Measurements from ENCODE around the gene CBLN1. TPM values are rescaled to one million over a fixed set of nuclear protein-coding genes. Genes with fewer than 3 reads are reported as not detected.
"Not testable (repeated sequence)": the region's sequence is repeated elsewhere in the genome, so short reads cannot be mapped to it uniquely, and the experiment has no call there.

The CBLN1 gene
- total RNA-seq, 2 donors from 2014 or later: 0.26 TPM; not detected in 1

- H3K9me3 ChIP-seq: no peaks in the 10 kb centered on the region
- no peaks in the 10 kb centered on the region for H3K4me1 ChIP-seq
- H3K27ac ChIP-seq: no peak overlapping the region
- DNase-seq (no peak), ATAC-seq (no peak)
- no peak for TF ChIP-seq POLR2A (IDR thresholded peaks at IDR 0.05)
- H3K4me3 ChIP-seq: no peak overlapping the region
- intact Hi-C loops (cut with DNase I): no loop called here
- H3K27me3 ChIP-seq: no peaks in the 10 kb centered on the region
- H3K36me3 ChIP-seq (replicated peaks in 1 of 2; ENCODE audit: insufficient read depth in 1 of 2, low read depth in 2 of 2): no peaks in the 10 kb centered on the region
- 48 to 65% methylated on average over 1 of the region's 1 CpG for WGBS, 2 donors
Measured at GRCh38 chr16:49248227-49248626, 33.4 kb downstream of the CBLN1 start.

GRCh38 chr16:49236216-49236615 lies 45.4 kb downstream of the CBLN1 start:
- DNase-seq (no peak), ATAC-seq (no peak)
- TF ChIP-seq CTCF (IDR thresholded peaks at IDR 0.05) (no peak), POLR2A (IDR thresholded peaks at IDR 0.05) (no peak)
- peaks cover 0 to 5% (median 0%) of the 10 kb centered on the region in 3 donors for H3K9me3 ChIP-seq
- H3K27ac ChIP-seq: no peak overlapping the region
- H3K4me3 ChIP-seq: no peak overlapping the region
- H3K27me3 ChIP-seq: no peaks in the 10 kb centered on the region
- intact Hi-C loops (cut with DNase I): no loop called here
- H3K36me3 ChIP-seq (replicated peaks in 1 of 2; ENCODE audit: insufficient read depth in 1 of 2, low read depth in 2 of 2): no peaks in the 10 kb centered on the region
- H3K4me1 ChIP-seq: no peaks in the 10 kb centered on the region
- 62 to 66% methylated on average over 4 of the region's 4 CpGs for WGBS, 2 donors

GRCh38 chr16:49228335-49228734 lies 53.3 kb downstream of the CBLN1 start:
- intact Hi-C loops (cut with DNase I); H3K4me3 ChIP-seq; ATAC-seq; H3K27me3 ChIP-seq; H3K4me1 ChIP-seq; DNase-seq; H3K36me3 ChIP-seq (replicated peaks in 1 of 2; ENCODE audit: insufficient read depth in 1 of 2, low read depth in 2 of 2); H3K27ac ChIP-seq; H3K9me3 ChIP-seq: not testable (repeated sequence)
- 68 to 71% methylated on average over 3 of the region's 3 CpGs for WGBS, 2 donors

Other genes with a start within 250 kb of the CBLN1 start
- gene C16orf78, start 92.0 kb upstream of the CBLN1 start, total RNA-seq: not detected